PFSK-1 (cell line): ENCODE measurements around the gene ARHGEF10L.

Experiments used
- FOXP2 ChIP-seq: optimal IDR thresholded peaks from 2 replicates; pipeline ENCODE3; 2011; ENCODE audit warnings: borderline replicate concordance, control low read depth, inconsistent platforms; ENCODE audit not compliant: insufficient read depth; ENCODE audit errors: extremely low read length, extremely low read depth
- POLR2AphosphoS5 ChIP-seq: IDR thresholded peaks from 2 replicates; pipeline ENCODE4 v1.6.1; 2012; ENCODE audit warnings: low read depth, mild to moderate bottlenecking, control low read depth, low read length, moderate library complexity
- REST ChIP-seq, 2 experiments: IDR thresholded peaks; 2 replicates each; pipeline versions ENCODE4 v1.6.1 to v1.8.0; 2011 to 2012; ENCODE audit warnings: low read depth in 2 of 2, low read length in 2 of 2, control low read depth in 1 of 2, inconsistent platforms in 1 of 2, mild to moderate bottlenecking in 1 of 2, moderate library complexity in 1 of 2; ENCODE audit not compliant: insufficient read depth in 1 of 2
- SIN3A ChIP-seq: IDR thresholded peaks from 2 replicates; pipeline ENCODE4 v1.6.1; 2012; ENCODE audit warnings: mild to moderate bottlenecking, low read length, moderate library complexity, borderline replicate concordance; ENCODE audit not compliant: insufficient read depth
- TAF1 ChIP-seq: IDR thresholded peaks from 2 replicates; pipeline ENCODE4 v1.6.1; 2012; ENCODE audit warnings: low read length, control low read depth, borderline replicate concordance; ENCODE audit not compliant: insufficient read depth

Gene ARHGEF10L

GRCh38 chr1:17520041-17520440 lies 19.5 kb upstream of the ARHGEF10L start:
- TF ChIP-seq REST (IDR thresholded peaks at IDR 0.05; ENCODE audit: insufficient read depth in 1 of 2, low read depth in 2 of 2, low read length in 2 of 2) (no peak), TAF1 (no peak), POLR2AphosphoS5 (no peak), FOXP2 (no peak), SIN3A (no peak)

- no peak for TF ChIP-seq POLR2AphosphoS5
- TF ChIP-seq REST (IDR thresholded peaks at IDR 0.05; ENCODE audit: insufficient read depth in 1 of 2, low read depth in 2 of 2, low read length in 2 of 2) = no peak
- no peak for TF ChIP-seq FOXP2
- no peak for TF ChIP-seq TAF1
These were observed 18.8 kb upstream of the ARHGEF10L start for GRCh38 chr1:17520473-17521319.

- TF ChIP-seq TAF1 (no peak), SIN3A (no peak), POLR2AphosphoS5 (no peak), REST (IDR thresholded peaks at IDR 0.05; ENCODE audit: insufficient read depth in 1 of 2, low read depth in 2 of 2, low read length in 2 of 2) (no peak)
These were observed 17.4 kb upstream of the ARHGEF10L start for GRCh38 chr1:17521946-17522612.

GRCh38 chr1:17523321-17524041 lies 16.0 kb upstream of the ARHGEF10L start:
- TF ChIP-seq TAF1 (no peak), POLR2AphosphoS5 (no peak), SIN3A (no peak), REST (IDR thresholded peaks at IDR 0.05; ENCODE audit: insufficient read depth in 1 of 2, low read depth in 2 of 2, low read length in 2 of 2) (no peak), FOXP2 (no peak)
